ENCODE data around the gene P2RY8. TPM values are rescaled to one million over a fixed set of nuclear protein-coding genes. Genes with fewer than 3 reads are reported as not detected.

The P2RY8 gene
- total and polyA plus RNA-seq, 2 donors from 2014 or later = 1.4 to 6.6 TPM

DNA sequence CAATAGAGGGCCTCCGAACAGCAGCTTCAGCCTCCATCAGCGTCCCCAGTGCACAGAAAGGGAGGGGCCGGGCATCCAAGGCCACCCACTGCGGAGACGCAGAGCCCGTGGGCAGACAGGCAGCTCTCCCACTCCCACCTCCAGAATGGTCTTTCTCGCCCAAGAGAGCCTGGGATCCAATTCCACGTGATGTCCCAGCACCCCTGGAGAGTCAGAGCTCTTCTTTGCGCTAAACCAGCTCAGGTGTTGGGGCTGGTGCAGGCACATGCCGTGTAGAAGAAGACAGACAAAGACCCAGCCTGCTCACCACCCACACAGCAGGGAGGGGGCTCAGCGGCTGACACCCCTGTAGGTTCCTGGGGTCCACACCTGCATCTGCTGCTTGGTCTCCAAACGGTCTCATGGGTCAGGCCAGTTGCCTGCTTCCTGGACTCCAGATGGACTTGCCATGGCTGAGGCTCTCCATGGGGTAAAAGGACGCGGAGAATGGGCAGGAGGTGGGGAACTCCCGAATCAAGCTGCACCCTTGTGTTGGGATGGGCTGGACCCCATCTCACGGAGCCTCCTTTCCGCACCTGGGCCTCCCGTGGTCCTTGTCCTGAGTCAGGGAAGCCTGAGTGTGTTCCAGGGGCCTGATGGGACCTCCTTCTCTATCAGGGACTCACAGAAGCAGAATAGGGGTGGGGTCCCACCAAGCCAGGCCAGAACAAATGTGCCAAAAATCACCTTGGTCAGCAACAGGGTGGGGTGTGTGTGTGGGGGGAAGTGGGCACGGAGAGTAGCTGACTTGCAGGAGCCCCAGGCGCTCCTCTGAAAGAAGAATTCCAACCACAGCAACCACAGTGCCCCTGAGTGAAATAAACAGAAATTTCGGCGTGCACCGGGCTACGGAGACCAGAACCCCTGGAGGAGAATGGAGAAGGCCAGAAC is 72.7 kb downstream of the P2RY8 start:
- intact Hi-C loops (cut with DNase I) = no loop called here
- DNase-seq = peak in 3 of 5 donors; percentile 5 to 56 (median 29)
- Histone ChIP-seq H3K27me3 (ENCODE audit: control insufficient read depth, insufficient read depth, low read length) (peaks cover 4% of the 10 kb centered on the region), H3K9ac (ENCODE audit: low read length in 3 of 3) (no peak overlapping the region), H3K27ac (ENCODE audit: low read depth in 2 of 2, low read length in 2 of 2) (peak overlapping the region in 1 of 2 donors; percentile 9), H3K9me3 (ENCODE audit: control insufficient read depth in 2 of 3, insufficient read depth in 1 of 3, low read length in 3 of 3) (no peaks in the 10 kb centered on the region), H3K4me1 (ENCODE audit: control insufficient read depth in 2 of 3, insufficient read depth in 2 of 3, low read depth in 1 of 3, low read length in 3 of 3) (no peaks in the 10 kb centered on the region), H3K4me3 (ENCODE audit: low read length in 3 of 3) (no peak overlapping the region), H3K36me3 (ENCODE audit: control insufficient read depth in 2 of 3, insufficient read depth in 3 of 3, low read length in 3 of 3) (no peaks in the 10 kb centered on the region)
- no peak for FAIRE-seq
- TF ChIP-seq, protein P1, sequence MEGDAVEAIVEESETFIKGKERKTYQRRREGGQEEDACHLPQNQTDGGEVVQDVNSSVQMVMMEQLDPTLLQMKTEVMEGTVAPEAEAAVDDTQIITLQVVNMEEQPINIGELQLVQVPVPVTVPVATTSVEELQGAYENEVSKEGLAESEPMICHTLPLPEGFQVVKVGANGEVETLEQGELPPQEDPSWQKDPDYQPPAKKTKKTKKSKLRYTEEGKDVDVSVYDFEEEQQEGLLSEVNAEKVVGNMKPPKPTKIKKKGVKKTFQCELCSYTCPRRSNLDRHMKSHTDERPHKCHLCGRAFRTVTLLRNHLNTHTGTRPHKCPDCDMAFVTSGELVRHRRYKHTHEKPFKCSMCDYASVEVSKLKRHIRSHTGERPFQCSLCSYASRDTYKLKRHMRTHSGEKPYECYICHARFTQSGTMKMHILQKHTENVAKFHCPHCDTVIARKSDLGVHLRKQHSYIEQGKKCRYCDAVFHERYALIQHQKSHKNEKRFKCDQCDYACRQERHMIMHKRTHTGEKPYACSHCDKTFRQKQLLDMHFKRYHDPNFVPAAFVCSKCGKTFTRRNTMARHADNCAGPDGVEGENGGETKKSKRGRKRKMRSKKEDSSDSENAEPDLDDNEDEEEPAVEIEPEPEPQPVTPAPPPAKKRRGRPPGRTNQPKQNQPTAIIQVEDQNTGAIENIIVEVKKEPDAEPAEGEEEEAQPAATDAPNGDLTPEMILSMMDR (IDR thresholded peaks at IDR 0.05; ENCODE audit: borderline replicate concordance, extremely low read depth, insufficient read depth) = no peak

DNA sequence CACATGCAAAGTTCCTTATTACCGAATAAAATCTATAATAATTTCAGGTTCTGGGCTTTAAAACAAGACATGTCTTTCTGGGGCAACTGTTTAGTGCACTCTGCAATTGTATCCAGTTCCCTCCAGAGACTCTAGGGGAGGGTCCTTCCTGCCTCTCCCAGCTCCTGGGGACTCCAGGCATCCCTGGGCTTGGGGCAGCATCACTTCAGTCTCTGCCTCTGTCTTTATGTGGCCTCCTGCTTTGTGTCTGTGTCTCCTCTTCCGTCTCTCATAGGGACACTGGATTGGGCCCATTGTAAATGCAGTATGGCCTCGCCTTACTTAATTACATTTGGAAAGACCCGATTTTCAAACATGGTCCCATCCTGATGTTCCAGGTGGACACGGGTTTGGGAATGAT is 73.4 kb downstream of the P2RY8 start:
- H3K4me1 ChIP-seq (ENCODE audit: control insufficient read depth in 2 of 3, insufficient read depth in 2 of 3, low read depth in 1 of 3, low read length in 3 of 3) = no peaks in the 10 kb centered on the region
- H3K27ac ChIP-seq (ENCODE audit: low read depth in 2 of 2, low read length in 2 of 2) = peak overlapping the region in 1 of 2 donors; percentile 41
- intact Hi-C loops (cut with DNase I) = no loop called here
- peaks cover 4% of the 10 kb centered on the region for H3K27me3 ChIP-seq (ENCODE audit: control insufficient read depth, insufficient read depth, low read length)
- H3K9me3 ChIP-seq (ENCODE audit: control insufficient read depth in 2 of 3, insufficient read depth in 1 of 3, low read length in 3 of 3) = no peaks in the 10 kb centered on the region
- FAIRE-seq (no peak), DNase-seq (peak in 1 of 5 donors; percentile 3)
- H3K4me3 ChIP-seq (ENCODE audit: low read length in 3 of 3) = no peak overlapping the region
- H3K9ac ChIP-seq (ENCODE audit: low read length in 3 of 3) = no peak overlapping the region
- TF ChIP-seq, protein P1 (IDR thresholded peaks at IDR 0.05; ENCODE audit: borderline replicate concordance, extremely low read depth, insufficient read depth) = no peak
- H3K36me3 ChIP-seq (ENCODE audit: control insufficient read depth in 2 of 3, insufficient read depth in 3 of 3, low read length in 3 of 3) = no peaks in the 10 kb centered on the region

DNA sequence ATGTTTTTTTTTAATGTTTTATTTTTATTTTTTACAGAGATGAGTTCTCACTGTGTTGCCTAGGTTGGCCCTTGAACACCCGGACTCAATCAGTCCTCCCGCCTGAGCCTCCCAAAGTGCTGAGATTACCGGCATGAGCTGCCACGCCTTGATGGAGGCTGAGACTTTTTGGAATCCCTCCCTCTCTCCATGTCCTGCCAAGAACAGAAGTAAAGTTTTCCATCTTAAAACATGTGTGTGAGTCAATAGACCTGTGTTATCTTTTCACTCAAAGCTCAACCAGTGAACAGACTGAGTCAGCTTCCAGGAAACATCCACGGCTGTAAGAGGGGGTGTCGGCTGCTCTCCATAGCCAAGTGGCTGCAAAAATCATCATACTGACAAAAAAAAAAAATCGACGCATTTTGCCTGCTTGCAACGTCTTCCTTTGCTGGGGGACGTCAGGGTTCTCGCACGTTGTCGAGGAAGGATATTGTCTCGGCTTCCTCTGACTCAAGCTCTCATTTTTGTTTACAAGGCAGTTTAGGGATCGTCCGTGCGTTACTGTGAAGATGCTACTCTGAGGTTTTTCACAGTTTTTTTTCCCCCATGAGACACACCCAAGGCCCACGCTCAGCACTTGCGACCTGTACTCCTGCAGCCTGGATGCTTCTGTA is 74.3 kb downstream of the P2RY8 start:
- Histone ChIP-seq H3K36me3 (ENCODE audit: control insufficient read depth in 2 of 3, insufficient read depth in 3 of 3, low read length in 3 of 3) (no peaks in the 10 kb centered on the region), H3K9ac (ENCODE audit: low read length in 3 of 3) (no peak overlapping the region), H3K9me3 (ENCODE audit: control insufficient read depth in 2 of 3, insufficient read depth in 1 of 3, low read length in 3 of 3) (no peaks in the 10 kb centered on the region), H3K4me1 (ENCODE audit: control insufficient read depth in 2 of 3, insufficient read depth in 2 of 3, low read depth in 1 of 3, low read length in 3 of 3) (no peaks in the 10 kb centered on the region), H3K27ac (ENCODE audit: low read depth in 2 of 2, low read length in 2 of 2) (peak overlapping the region in 1 of 2 donors; percentile 41), H3K27me3 (ENCODE audit: control insufficient read depth, insufficient read depth, low read length) (peaks cover 4% of the 10 kb centered on the region), H3K4me3 (ENCODE audit: low read length in 3 of 3) (no peak overlapping the region)
- intact Hi-C loops (cut with DNase I) = no loop called here
- TF ChIP-seq, protein P1 (IDR thresholded peaks at IDR 0.05; ENCODE audit: borderline replicate concordance, extremely low read depth, insufficient read depth) = no peak
- FAIRE-seq = no peak
- DNase-seq = peak in 3 of 5 donors; percentile 17 to 65 (median 23)
